ENCODE results near the gene CEP112.

Gene CEP112

GRCh38 chr17:65627891-65628643 lies 563.9 kb downstream of the CEP112 start:
- DNase-seq: peak; percentile 27

GRCh38 chr17:65627108-65627507 lies 564.8 kb downstream of the CEP112 start:
- DNase-seq: no peak

GRCh38 chr17:65626451-65626850 lies 565.5 kb downstream of the CEP112 start:
- DNase-seq: no peak

GRCh38 chr17:65618516-65618915 lies 573.4 kb downstream of the CEP112 start:
- DNase-seq: no peak

- DNase-seq: no peak
Observed at GRCh38 chr17:65617496-65617895, 574.4 kb downstream of the CEP112 start.

GRCh38 chr17:65609749-65610148 lies 582.2 kb downstream of the CEP112 start:
- DNase-seq: no peak

GRCh38 chr17:65609286-65609685 lies 582.6 kb downstream of the CEP112 start:
- no peak for DNase-seq

GRCh38 chr17:65604070-65604469 lies 587.9 kb downstream of the CEP112 start:
- DNase-seq: no peak

GRCh38 chr17:65601881-65602280 lies 590.1 kb downstream of the CEP112 start:
- DNase-seq: no peak

- DNase-seq: no peak
Observed at GRCh38 chr17:65601145-65601544, 590.8 kb downstream of the CEP112 start.

GRCh38 chr17:65600518-65600917 lies 591.4 kb downstream of the CEP112 start:
- DNase-seq: no peak

- DNase-seq: no peak
Observed at GRCh38 chr17:65599650-65600049, 592.3 kb downstream of the CEP112 start.

- no peak for DNase-seq
Observed at GRCh38 chr17:65598746-65599145, 593.2 kb downstream of the CEP112 start.

- no peak for DNase-seq
Observed at GRCh38 chr17:65595071-65595656, 596.8 kb downstream of the CEP112 start.

- DNase-seq: no peak
Observed at GRCh38 chr17:65593855-65594845, 597.8 kb downstream of the CEP112 start.

- no peak for DNase-seq
Observed at GRCh38 chr17:65593092-65593854, 598.7 kb downstream of the CEP112 start.

- no peak for DNase-seq
Observed at GRCh38 chr17:65592125-65592965, 599.6 kb downstream of the CEP112 start.

GRCh38 chr17:65589321-65589720 lies 602.6 kb downstream of the CEP112 start:
- DNase-seq: no peak

GRCh38 chr17:65588181-65588808 lies 603.6 kb downstream of the CEP112 start:
- no peak for DNase-seq

- no peak for DNase-seq
Observed at GRCh38 chr17:65587534-65588180, 604.3 kb downstream of the CEP112 start.

GRCh38 chr17:65586899-65587298 lies 605.0 kb downstream of the CEP112 start:
- DNase-seq: peak; percentile 15

Data from NCI-H1436 treated with DMSO at 0.1 percent for 48 hours (cell line).